Left ventricle myocardium superior (tissue), 1 donor: ENCODE measurements around the gene IFNA8. TPM values are rescaled to one million over a fixed set of nuclear protein-coding genes. Genes with fewer than 3 reads are reported as not detected.
"Not testable (repeated sequence)": the region's sequence is repeated elsewhere in the genome, so short reads cannot be mapped to it uniquely, and the experiment has no call there.

ENCODE experiments used
- ATAC-seq: fragments of 200-7000 bp; cut with Tn5 transposase; one replicate; pipeline ENCODE4 v1.9.1; 2020; ENCODE audit warnings: mild to moderate bottlenecking, moderate library complexity
- DNase-seq: peaks from one replicate; pipeline ENCODE4 v3.0.0-alpha.2; 2020
- intact Hi-C: fragments of 100-400 bp; cut with micrococcal nuclease; formaldehyde crosslinking; loops from one replicate; pipeline ENCODE4 v1.11.0; 2022
- total RNA-seq: library from RNA; stranded (reverse); fragmentation: NEBNext Ultra II Directional; extraction: Animal tissue kit (Norgen Biotek cat#: 25700); gene quantifications from one replicate; pipeline ENCODE4 v1.2.1, GENCODE V29; 2021
- donor health status: DM: no; HTN: yes; CAD: no; lungs with severe emphysema.

Gene IFNA8
- total RNA-seq, 1 donor from 2014 or later = not detected

- ATAC-seq (no peak), DNase-seq (no peak)
- intact Hi-C loops = no loop called here
Observed at GRCh38 chr9:21414220-21414940, 5.5 kb downstream of the IFNA8 start.

DNA sequence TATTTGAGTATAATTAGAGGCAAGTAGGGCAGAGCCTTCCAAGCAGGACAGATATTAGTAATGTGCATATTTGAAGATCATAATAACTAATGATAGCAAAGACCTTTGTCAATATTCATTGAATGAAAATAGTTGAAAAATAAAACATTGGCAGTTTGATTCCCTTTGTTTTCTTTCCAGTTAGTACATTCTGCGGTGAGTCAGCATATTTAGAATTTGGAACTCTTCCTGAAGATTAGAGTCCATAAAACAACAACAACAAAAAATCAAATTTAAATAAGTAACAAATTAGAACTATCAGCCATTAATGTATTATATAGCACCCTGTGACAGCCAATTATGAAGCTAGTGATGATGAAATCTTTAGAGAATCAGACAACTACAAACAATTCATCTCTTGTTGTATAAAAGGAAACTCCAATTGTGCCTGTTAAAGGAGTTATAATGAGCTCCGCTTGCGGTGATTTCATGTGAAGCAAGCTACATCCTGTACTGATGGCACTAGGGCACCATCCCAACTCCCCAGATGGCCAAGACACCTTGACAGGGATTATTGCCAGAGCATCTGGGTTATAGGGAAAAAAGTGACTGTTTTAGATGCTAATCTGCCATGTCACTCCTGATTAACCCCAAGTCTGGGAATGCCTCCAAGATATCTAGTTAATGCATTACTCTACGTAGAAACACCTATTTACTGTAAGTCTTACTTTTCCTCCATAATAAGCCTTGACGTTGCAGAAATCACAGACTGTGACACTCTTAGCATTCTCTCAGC, 6.8 kb downstream of the IFNA8 start:
- intact Hi-C loops = no loop called here
- ATAC-seq (no peak), DNase-seq (no peak)

DNA sequence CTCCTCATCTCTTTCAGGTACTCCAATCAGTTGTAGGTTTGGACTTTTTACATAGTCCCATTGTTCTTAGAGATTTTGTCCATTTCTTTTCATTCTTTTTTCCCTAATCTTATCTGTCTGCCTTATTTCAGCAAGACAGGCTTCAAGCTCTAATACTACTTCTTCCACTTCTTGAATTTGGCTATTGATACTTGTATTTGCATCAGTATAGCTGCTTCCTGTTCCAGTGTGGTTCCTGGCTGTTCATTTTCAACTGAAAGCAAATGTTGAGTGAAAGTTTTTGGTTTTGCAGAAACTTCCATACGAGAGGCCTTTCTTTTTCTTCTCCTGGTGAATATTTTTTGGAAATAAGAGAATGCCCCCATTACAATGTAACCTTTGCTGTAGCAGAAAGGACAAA, 19.3 kb downstream of the IFNA8 start:
- DNase-seq (no peak), ATAC-seq (no peak)
- intact Hi-C loops = no loop called here

DNA sequence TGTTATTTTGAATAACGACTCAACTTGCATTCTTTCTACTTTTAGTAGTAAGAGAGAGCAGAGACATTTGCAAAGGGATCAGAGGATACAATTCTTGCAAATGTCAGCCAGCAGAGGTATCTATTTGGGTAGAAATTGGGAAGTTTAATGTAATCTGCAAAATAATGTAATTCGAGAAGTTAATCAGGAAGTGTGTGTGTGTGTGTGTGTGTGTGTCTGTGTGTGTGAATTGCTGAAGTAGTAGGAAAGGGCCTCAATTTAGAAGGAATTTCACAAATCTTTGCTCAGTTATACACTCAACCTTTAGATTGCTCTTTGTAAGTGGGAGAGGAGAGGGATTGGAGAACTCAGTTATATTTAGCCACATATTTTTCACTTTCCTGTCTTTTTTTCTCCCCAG, 20.3 kb downstream of the IFNA8 start:
- DNase-seq = no peak

DNA sequence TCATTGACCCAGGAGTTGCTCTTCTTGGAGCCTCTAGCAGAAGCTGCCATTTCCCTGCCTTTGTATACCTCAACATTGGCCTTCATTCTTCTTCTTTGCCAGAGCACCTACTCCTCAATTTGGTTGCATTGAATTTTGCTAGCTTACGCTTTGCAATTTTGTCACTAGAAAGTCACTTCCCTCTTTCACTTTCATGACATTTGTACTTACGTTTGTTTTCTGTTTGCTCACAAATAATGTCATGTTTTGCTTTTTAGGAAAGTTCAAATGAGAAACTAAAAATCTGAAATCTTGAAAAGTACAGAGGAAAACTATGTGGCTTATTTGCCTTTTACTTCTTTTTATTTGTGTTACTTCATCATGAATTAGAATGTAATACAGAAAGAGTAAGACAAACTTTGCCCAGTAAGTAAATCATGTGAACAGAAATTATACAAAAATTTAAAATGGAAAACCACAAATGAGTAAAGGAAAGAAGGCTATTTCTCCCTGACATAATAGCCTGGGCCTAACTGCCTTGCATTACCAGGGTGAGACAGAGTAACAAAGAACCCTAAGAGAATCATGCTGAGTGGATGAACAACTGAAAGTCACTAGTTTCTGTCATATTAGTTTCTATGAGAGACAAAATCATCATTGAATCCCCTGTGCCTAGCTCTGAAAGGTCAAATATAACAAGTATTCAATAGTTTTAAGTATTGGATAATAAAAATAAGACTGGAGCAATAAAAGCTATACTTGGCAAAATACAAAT, 23.9 kb downstream of the IFNA8 start:
- intact Hi-C loops = no loop called here
- ATAC-seq = no peak
- no peak for DNase-seq

More for the DNA sequence above, 20.3 kb downstream of the IFNA8 start:
- ATAC-seq = no peak
- intact Hi-C loops = no loop called here

- DNase-seq (no peak), ATAC-seq (no peak)
- intact Hi-C loops = no loop called here
Observed at GRCh38 chr9:21434202-21435014, 25.5 kb downstream of the IFNA8 start.

DNA sequence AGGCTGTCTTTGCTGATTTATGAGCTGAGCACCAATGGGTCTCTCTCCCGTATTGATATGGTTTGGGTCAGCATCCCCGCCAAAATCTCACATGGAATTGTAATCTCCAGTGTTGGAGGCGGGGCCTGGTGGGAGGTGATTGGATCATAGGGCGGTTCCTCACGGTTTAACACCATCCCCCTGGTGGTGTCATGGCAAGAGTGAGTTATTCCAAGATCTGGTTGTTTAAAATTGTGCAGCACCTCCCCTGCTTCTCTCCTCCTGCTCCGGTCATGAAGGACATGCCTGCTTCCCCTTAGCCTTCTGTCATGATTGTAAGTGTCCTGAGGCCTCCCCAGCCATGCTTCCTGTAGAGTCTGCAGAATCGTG, 26.1 kb downstream of the IFNA8 start:
- intact Hi-C loops, DNase-seq, ATAC-seq: not testable (repeated sequence)

- ATAC-seq = no peak
- no peak for DNase-seq
- intact Hi-C loops = no loop called here
Observed at GRCh38 chr9:21440139-21440538, 31.2 kb downstream of the IFNA8 start, which contains the start of gene IFNA1. IFNA1 (plus strand) TSS chr9:21440439; CDS start chr9:21440508, 69 bp downstream.

DNA sequence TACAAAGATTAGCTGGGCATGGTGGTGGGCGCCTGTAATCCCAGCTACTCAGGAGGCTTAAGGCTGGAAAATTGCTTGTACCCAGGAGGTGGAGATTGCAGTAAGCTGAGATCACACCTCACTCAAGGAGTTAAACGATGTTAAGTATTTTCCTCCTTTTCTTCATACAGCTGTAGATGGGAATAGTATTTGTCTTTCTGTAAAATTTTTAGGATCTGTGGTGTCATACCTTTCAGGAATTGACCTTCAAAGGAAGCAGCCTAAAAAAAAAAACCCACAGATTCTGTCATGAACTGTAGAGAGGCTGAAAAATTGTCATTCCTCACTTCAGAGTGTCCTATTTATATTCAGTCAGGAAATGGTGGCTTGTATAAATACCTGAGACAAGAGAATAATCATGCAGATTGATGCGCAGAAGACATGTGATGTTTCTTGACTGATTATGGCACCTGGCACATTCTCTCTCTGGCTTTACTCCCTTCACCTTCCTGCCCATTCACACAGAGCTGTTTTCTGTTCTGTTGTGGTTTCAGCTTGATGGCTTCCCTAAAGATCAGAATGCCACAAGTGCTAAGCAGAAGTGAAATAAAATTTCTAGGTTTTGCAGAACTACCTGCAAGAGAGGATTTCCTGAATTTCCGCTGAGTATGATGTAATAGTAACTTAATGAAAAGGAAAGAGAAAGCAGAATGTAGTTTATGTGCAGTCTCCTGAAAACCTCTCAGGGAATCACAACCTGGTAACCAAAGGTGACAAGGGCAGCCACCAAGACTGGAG, 35.1 kb downstream of the IFNA8 start:
- intact Hi-C loops = no loop called here
- DNase-seq (no peak), ATAC-seq (no peak)

DNA sequence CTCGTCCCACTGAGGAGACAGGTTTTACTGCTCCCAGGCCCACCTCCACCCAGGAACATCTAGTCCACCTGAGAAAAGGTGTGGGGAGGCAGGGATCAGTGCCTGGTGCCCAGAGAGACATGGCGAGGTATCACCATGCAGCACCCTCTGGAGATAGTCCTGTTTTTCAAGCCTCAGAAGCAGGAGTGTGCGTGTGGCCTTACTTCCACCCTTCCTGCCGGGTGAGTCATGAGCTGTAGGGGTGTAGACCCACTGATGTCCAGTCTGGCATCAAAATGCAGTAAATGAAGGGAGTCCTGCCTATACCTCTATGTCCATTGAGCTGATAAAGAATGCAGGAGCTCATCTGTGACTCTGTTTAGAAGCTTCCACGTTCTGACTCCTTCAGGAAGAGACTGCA, 40.4 kb downstream of the IFNA8 start:
- DNase-seq, intact Hi-C loops, ATAC-seq: not testable (repeated sequence)

DNA sequence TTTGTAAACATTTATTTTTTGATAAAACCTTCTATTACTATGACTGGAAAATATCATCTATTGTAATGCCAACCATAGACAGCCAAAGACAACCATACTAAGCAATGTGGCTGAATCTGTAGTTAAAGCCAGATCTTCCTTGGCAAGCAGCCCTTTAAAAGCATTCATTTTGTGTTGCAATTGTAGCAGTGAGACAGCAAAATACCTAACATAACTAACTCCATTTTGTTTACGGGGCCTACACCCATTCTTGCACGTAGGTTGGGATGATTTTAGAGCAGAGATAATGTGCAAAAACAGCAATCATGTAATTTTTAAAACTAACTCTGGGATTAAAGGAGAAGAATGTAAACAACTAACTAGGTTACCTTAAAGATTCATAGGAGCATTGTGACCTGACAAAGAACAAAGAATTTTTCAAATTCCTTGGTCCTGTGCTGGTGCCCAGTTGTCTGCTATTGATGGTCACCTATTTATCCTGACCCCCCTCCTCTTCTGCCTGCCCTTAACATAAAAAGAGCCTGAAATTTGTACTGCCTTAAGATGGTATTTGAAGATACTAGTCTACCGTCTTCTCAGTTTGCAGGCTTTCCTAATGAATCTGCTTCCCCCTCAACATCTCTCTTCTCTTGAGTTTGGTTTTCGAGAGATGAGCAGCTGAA, 41.9 kb downstream of the IFNA8 start:
- no peak for DNase-seq
- no peak for ATAC-seq
- intact Hi-C loops = no loop called here

DNA sequence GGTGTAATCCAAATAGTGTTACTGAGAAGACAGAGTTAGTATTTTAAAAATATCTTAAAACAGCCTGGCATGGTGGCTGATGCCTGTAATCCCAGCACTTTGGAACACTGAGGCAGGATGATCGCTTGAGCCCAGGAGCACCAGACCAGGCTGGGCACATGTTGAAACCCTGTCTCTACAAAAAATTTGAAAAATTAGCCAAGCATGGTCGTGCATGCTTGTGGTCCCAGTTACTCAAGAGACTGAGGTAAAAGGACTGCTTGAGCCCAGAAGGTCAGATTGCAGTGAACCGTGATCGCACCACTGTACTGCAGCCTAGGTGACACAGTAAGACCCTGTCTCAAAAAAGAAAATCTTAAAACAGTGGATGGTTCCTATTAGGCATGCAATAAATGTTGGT, 43.8 kb downstream of the IFNA8 start:
- DNase-seq (no peak), ATAC-seq (no peak)
- intact Hi-C loops = no loop called here

DNA sequence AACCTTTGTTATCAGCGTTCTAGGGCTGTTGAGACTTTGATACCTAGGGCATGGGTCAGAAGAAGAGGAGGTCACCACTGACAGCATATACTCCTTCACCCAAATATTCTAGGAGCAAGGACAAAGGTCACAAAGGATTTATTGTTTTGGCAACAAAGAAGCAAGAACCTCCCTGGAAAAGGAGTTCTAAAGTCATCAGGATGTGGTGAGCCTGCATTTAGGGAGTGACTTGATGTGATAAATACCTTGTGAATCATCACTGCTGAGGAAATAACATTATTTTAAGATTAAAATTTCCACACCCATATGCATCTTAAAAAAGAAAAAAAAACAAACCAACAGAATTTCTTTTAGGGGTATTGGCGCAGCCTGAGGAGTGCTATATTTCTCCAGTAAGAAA, 45.2 kb downstream of the IFNA8 start:
- intact Hi-C loops = no loop called here
- DNase-seq (no peak), ATAC-seq (no peak)

- no peak for DNase-seq
- ATAC-seq = no peak
- intact Hi-C loops = no loop called here
Observed at GRCh38 chr9:21455320-21455719, 46.4 kb downstream of the IFNA8 start.
